KMS-11 (cell line): ENCODE data around the gene BGN.

Experiments
- H2AFZ ChIP-seq: fragments of 200-600 bp; sonication (generic); 2 replicates; pipeline ENCODE4 v1.6.1; 2016; ENCODE audit warnings: antibody characterized with exemption, mixed run types, low read depth
- H3K27ac ChIP-seq: fragments of 200-600 bp; sonication (generic); 2 replicates; pipeline ENCODE4 v1.6.1; 2016; ENCODE audit warnings: mild to moderate bottlenecking, mixed run types
- H3K27me3 ChIP-seq: fragments of 200-600 bp; sonication (generic); 2 replicates; pipeline ENCODE4 v1.6.1; 2017; ENCODE audit warnings: mild to moderate bottlenecking, low read depth, mixed run types, moderate library complexity; ENCODE audit not compliant: insufficient read depth
- H3K36me3 ChIP-seq: fragments of 200-600 bp; sonication (generic); 2 replicates; pipeline ENCODE4 v1.6.1; 2017; ENCODE audit warnings: mild to moderate bottlenecking, mixed run types; ENCODE audit not compliant: insufficient read depth
- H3K4me1 ChIP-seq: fragments of 200-600 bp; sonication (generic); 2 replicates; pipeline ENCODE4 v1.6.1; 2016; ENCODE audit warnings: mild to moderate bottlenecking, low read depth, mixed run types; ENCODE audit not compliant: poor library complexity, severe bottlenecking
- H3K4me2 ChIP-seq: fragments of 200-600 bp; sonication (generic); 2 replicates; pipeline ENCODE4 v1.7.0; 2016; ENCODE audit warnings: mild to moderate bottlenecking, mixed run types
- H3K4me3 ChIP-seq: fragments of 200-600 bp; sonication (generic); IDR thresholded peaks from 2 replicates; pipeline ENCODE4 v1.6.1; 2017; ENCODE audit warnings: low read depth, low read length, mixed read lengths; ENCODE audit not compliant: insufficient read depth
- H3K79me2 ChIP-seq: fragments of 200-600 bp; sonication (generic); 2 replicates; pipeline ENCODE4 v1.6.1; 2016; ENCODE audit warnings: low read depth, mixed run types; ENCODE audit not compliant: insufficient read depth
- H3K9ac ChIP-seq: fragments of 200-600 bp; sonication (generic); 2 replicates; pipeline ENCODE4 v1.6.1; 2016; ENCODE audit warnings: mild to moderate bottlenecking, mixed run types
- H4K20me1 ChIP-seq: fragments of 200-600 bp; sonication (generic); 2 replicates; pipeline ENCODE4 v1.6.1; 2016; ENCODE audit warnings: mild to moderate bottlenecking, mixed run types; ENCODE audit not compliant: insufficient read depth
- TF ChIP-seq, protein P1 (sequence below): fragments of 200-600 bp; sonication (generic); conservative IDR thresholded peaks from 2 replicates; pipeline ENCODE4 v1.6.1; 2017; ENCODE audit warnings: low read depth, mild to moderate bottlenecking, antibody characterized with exemption, low read length, moderate library complexity, mixed read lengths

BGN gene

GRCh38 chrX:153515435-153515834 is 20.7 kb downstream of the BGN start:
- Histone ChIP-seq H3K4me2 (no peak overlapping the region), H3K9ac (no peak overlapping the region), H2AFZ (no peak overlapping the region), H3K36me3 (no peaks in the 10 kb centered on the region), H3K79me2 (no peaks in the 10 kb centered on the region), H3K27me3 (peaks cover 14% of the 10 kb centered on the region; the same call in 1 of the 2 replicates), H3K27ac (no peak overlapping the region), H3K4me1 (no peaks in the 10 kb centered on the region), H3K4me3 (no peak overlapping the region), H4K20me1 (no peaks in the 10 kb centered on the region)
- TF ChIP-seq, protein P1, sequence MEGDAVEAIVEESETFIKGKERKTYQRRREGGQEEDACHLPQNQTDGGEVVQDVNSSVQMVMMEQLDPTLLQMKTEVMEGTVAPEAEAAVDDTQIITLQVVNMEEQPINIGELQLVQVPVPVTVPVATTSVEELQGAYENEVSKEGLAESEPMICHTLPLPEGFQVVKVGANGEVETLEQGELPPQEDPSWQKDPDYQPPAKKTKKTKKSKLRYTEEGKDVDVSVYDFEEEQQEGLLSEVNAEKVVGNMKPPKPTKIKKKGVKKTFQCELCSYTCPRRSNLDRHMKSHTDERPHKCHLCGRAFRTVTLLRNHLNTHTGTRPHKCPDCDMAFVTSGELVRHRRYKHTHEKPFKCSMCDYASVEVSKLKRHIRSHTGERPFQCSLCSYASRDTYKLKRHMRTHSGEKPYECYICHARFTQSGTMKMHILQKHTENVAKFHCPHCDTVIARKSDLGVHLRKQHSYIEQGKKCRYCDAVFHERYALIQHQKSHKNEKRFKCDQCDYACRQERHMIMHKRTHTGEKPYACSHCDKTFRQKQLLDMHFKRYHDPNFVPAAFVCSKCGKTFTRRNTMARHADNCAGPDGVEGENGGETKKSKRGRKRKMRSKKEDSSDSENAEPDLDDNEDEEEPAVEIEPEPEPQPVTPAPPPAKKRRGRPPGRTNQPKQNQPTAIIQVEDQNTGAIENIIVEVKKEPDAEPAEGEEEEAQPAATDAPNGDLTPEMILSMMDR, result no peak

DNA sequence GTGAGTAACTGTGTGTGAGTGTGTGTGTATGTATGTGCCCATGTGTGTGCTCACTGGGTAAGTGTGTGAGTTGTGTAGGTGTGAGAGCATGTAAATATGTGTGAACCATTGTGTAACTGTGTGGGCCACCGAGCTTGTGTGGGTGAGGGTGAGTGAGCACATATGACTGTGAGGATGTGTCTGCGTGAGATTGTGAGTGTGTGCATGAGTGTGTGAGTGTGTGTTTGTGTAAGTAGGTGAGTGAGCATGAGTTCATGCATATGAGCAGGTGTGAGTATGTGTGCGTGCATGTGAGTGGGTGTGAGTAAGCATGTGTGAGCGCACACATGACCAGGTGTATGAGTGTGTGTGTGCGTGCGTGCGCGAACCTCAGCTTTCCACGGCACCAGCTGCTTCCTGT is 21.3 kb downstream of the BGN start:
- Histone ChIP-seq H4K20me1 (no peaks in the 10 kb centered on the region), H3K4me2 (no peak overlapping the region), H3K79me2 (no peaks in the 10 kb centered on the region), H3K27ac (no peak overlapping the region), H3K36me3 (no peaks in the 10 kb centered on the region), H2AFZ (no peak overlapping the region), H3K27me3 (peaks cover 14% of the 10 kb centered on the region; the same call in 1 of the 2 replicates), H3K9ac (no peak overlapping the region), H3K4me3 (no peak overlapping the region), H3K4me1 (no peaks in the 10 kb centered on the region)
- TF ChIP-seq, protein P1, result no peak

DNA sequence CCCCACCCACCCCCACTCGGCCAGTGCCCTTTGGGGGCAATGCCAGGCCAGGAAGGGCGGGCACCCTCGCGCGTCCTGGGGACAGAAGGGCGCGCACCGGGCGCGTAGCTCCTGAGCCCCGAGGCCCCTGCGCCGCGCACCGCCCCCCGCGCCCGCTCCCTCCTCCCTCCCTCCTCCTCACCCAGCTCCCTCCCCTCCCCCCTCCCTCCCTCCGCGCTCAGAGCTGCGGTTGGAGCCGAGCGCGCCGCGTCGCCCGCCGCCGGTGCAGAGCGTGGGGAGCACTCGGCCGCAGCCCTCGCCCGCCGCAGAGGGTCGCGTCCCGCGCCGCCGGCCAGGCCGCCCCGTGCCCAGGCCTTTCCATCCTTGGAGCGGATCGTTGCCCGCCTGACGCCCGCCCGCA is 22.6 kb downstream of the BGN start, which contains the start of gene ATP2B3:
TSS of gene ATP2B3 (plus strand) at position 220 of the 400 bp plus-strand sequence. CDS start 18,606 bp downstream, outside the sequence.
- Histone ChIP-seq H2AFZ (no peak within 1 kb of the TSS), H3K4me1 (no peaks in the 10 kb centered on the region), H3K27ac (no peak within 1 kb of the TSS), H3K79me2 (no peaks in the 10 kb centered on the region), H3K36me3 (no peaks in the 10 kb centered on the region), H3K4me3 (no peak within 1 kb of the TSS), H3K9ac (no peak within 1 kb of the TSS), H4K20me1 (no peaks in the 10 kb centered on the region), H3K27me3 (peaks cover 14% of the 10 kb centered on the region; the same call in 1 of the 2 replicates), H3K4me2 (no peak within 1 kb of the TSS)
- TF ChIP-seq, protein P1, result no peak

GRCh38 chrX:153517946-153518834 is 23.4 kb downstream of the BGN start:
- Histone ChIP-seq H3K9ac (no peak overlapping the region), H4K20me1 (no peaks in the 10 kb centered on the region), H3K4me3 (no peak overlapping the region), H3K79me2 (no peaks in the 10 kb centered on the region), H3K36me3 (no peaks in the 10 kb centered on the region), H3K4me1 (no peaks in the 10 kb centered on the region), H3K27me3 (peaks cover 15% of the 10 kb centered on the region; the same call in 1 of the 2 replicates), H3K4me2 (no peak overlapping the region), H3K27ac (no peak overlapping the region), H2AFZ (no peak overlapping the region)
- TF ChIP-seq, protein P1, result no peak
